Upper lobe of right lung (tissue), 1 donor: ENCODE data around the gene DECR2. TPM values are rescaled to one million over a fixed set of nuclear protein-coding genes. Genes with fewer than 3 reads are reported as not detected.

ENCODE experiments used
- ATAC-seq: fragments of 200-7000 bp; cut with Tn5 transposase; one replicate; pipeline ENCODE4 v1.9.1; 2020; ENCODE audit warnings: mild to moderate bottlenecking, moderate library complexity
- DNase-seq: peaks from one replicate; pipeline ENCODE4 v3.0.0-alpha.2; 2020
- H3K27ac ChIP-seq: fragments of 200-600 bp; one replicate; pipeline ENCODE4 v1.8.0; 2022
- H3K27me3 ChIP-seq: fragments of 200-600 bp; one replicate; pipeline ENCODE4 v1.8.0; 2022; ENCODE audit warnings: mild to moderate bottlenecking
- H3K36me3 ChIP-seq: fragments of 200-600 bp; one replicate; pipeline ENCODE4 v1.8.0; 2022
- H3K4me1 ChIP-seq: fragments of 200-600 bp; one replicate; pipeline ENCODE4 v1.8.0; 2022
- H3K4me3 ChIP-seq: fragments of 200-600 bp; one replicate; pipeline ENCODE4 v1.8.0; 2022; ENCODE audit warnings: mild to moderate bottlenecking
- H3K9me3 ChIP-seq: fragments of 200-600 bp; one replicate; pipeline ENCODE4 v1.8.0; 2022
- intact Hi-C: fragments of 100-400 bp; cut with DNase I; formaldehyde crosslinking; loops from one replicate; pipeline ENCODE4 v1.11.0; 2022
- total RNA-seq: library from RNA; stranded (reverse); fragmentation: NEBNext Ultra II Directional; extraction: Animal tissue kit (Norgen Biotek cat#: 25700); gene quantifications from one replicate; pipeline ENCODE4 v1.2.1, GENCODE V29; 2021
- TF ChIP-seq, protein P1 (sequence below): fragments of 200-600 bp; IDR thresholded peaks from one replicate; pipeline ENCODE4 v1.8.0; 2022; ENCODE audit warnings: antibody characterized with exemption
- donor health status: DM: no; HTN: yes; CAD: no; lungs with severe emphysema.

DECR2 gene
- total RNA-seq, 1 donor from 2014 or later, result 14.2 TPM

DNA sequence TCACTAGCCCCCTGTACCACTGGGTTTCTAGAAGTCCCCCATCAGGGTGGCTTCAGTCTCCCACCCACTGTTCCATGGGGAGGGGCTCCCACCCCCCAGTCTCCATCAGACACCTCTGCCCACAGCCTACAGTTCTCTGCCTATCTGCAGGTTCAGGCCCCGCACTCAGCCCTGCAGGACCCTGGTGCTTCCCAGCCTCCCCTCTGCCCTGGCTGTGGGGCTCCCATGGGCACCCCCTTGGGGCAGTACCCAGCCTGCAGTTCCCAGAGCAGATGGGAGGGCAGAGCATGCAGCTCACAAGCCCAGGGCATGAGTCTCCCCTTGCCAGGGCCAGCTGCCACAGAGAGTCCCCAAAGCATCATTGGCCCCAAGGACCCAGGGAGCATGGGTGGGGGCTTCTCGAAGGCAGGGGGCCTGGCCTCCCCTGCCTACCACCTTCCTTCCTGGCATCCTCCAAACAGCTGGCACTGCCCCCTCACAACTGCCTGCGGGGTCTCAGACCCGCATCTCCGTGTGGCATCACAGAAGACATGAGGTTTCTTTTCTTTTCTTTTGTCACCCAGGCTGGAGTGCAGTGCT is 28.6 kb upstream of the DECR2 start:
- H3K9me3 ChIP-seq, result no peaks in the 10 kb centered on the region
- intact Hi-C loops, result no loop called here
- ATAC-seq (no peak), DNase-seq (no peak)
- H3K27me3 ChIP-seq, result no peaks in the 10 kb centered on the region
- H3K4me3 ChIP-seq, result no peak overlapping the region
- TF ChIP-seq, protein P1, sequence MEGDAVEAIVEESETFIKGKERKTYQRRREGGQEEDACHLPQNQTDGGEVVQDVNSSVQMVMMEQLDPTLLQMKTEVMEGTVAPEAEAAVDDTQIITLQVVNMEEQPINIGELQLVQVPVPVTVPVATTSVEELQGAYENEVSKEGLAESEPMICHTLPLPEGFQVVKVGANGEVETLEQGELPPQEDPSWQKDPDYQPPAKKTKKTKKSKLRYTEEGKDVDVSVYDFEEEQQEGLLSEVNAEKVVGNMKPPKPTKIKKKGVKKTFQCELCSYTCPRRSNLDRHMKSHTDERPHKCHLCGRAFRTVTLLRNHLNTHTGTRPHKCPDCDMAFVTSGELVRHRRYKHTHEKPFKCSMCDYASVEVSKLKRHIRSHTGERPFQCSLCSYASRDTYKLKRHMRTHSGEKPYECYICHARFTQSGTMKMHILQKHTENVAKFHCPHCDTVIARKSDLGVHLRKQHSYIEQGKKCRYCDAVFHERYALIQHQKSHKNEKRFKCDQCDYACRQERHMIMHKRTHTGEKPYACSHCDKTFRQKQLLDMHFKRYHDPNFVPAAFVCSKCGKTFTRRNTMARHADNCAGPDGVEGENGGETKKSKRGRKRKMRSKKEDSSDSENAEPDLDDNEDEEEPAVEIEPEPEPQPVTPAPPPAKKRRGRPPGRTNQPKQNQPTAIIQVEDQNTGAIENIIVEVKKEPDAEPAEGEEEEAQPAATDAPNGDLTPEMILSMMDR, result no peak
- no peak overlapping the region for H3K27ac ChIP-seq
- H3K4me1 ChIP-seq, result peaks cover 16% of the 10 kb centered on the region
- H3K36me3 ChIP-seq, result peaks cover 60% of the 10 kb centered on the region

DNA sequence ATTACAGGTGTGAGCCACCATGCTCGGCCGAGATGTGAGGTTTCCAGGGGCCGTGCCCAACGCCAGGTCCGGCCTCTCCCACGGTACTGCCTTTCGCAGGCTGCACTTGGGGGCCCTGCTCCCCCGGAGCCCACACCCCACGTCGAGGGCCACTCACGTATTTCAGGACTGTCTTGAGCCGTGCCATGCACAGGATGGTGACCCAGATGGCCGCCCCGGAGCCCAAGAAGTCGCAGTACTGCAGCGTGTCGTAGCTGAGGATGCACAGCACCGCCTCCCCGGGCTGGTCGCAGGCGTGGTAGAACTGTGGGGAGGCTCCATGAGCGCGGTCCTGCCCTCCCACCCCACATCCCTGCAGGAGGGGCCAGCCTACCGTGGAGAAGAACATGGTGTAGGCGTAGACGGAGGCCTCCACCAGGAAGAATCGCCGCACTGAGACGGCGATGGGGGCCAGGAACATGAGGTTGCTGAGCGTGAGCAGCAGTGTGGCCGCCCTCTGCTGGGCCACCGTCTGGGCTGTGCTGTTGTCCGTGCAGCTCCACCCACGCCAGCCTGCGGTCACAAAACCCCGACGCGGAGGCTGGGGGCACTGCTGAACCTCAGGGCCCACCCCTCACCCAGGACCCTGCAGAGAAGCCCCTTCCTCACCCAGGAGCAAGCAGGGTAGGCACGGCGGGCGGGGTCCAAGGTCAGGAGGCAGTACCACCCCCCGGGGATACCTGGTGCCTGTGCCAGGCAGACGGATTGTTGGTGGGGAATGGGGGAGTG is 27.7 kb upstream of the DECR2 start:
- no peak overlapping the region for H3K27ac ChIP-seq
- peaks cover 16% of the 10 kb centered on the region for H3K4me1 ChIP-seq
- DNase-seq (no peak), ATAC-seq (no peak)
- TF ChIP-seq, protein P1, result no peak
- no peaks in the 10 kb centered on the region for H3K9me3 ChIP-seq
- H3K27me3 ChIP-seq, result no peaks in the 10 kb centered on the region
- intact Hi-C loops, result no loop called here
- peaks cover 55% of the 10 kb centered on the region for H3K36me3 ChIP-seq
- H3K4me3 ChIP-seq, result no peak overlapping the region

DNA sequence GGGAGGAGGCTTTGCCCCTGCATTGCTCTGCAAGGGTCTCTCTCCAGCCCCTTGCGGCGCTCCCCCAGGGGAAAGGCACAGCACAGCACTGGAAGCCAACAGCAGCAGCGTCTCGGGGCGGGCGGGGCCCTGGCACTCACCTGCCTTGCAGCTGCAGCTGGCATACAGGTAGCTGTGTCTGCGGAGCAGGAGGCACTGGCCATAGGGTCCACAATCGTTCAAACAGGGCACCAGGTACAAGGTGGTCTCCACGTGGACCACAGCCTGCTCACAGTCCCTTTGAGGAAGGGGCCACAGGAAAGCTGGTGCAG is 27.1 kb upstream of the DECR2 start:
- intact Hi-C loops, result no loop called here
- Histone ChIP-seq H3K4me3 (no peak overlapping the region), H3K27me3 (no peaks in the 10 kb centered on the region), H3K9me3 (no peaks in the 10 kb centered on the region), H3K36me3 (peaks cover 55% of the 10 kb centered on the region), H3K27ac (no peak overlapping the region), H3K4me1 (peaks cover 15% of the 10 kb centered on the region)
- TF ChIP-seq, protein P1, result no peak
- ATAC-seq (no peak), DNase-seq (no peak)

DNA sequence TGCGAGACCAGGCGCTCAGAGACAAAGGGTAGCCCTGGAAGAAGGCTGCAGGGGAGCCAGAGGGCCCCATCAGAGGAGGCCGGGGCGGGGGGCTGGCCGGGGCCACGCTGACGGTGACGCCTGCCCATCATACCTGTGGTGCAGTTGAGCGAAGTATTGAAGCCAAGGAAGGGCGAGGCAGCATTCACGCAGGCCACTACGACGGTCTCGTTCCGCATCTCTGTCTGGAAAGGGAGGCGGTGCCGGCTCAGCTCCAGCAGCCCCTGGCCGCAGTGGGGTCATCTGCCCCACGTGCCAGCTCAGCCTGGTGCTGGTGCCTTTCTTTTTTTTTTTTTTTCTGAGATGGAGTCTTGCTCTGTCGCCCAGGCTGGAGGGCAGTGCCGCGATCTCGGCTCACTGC is 26.5 kb upstream of the DECR2 start:
- ATAC-seq (no peak), DNase-seq (no peak)
- H3K36me3 ChIP-seq, result peaks cover 55% of the 10 kb centered on the region
- H3K9me3 ChIP-seq, result no peaks in the 10 kb centered on the region
- no peak overlapping the region for H3K27ac ChIP-seq
- intact Hi-C loops, result no loop called here
- H3K4me3 ChIP-seq, result no peak overlapping the region
- H3K4me1 ChIP-seq, result peaks cover 16% of the 10 kb centered on the region
- H3K27me3 ChIP-seq, result no peaks in the 10 kb centered on the region
- TF ChIP-seq, protein P1, result no peak

DNA sequence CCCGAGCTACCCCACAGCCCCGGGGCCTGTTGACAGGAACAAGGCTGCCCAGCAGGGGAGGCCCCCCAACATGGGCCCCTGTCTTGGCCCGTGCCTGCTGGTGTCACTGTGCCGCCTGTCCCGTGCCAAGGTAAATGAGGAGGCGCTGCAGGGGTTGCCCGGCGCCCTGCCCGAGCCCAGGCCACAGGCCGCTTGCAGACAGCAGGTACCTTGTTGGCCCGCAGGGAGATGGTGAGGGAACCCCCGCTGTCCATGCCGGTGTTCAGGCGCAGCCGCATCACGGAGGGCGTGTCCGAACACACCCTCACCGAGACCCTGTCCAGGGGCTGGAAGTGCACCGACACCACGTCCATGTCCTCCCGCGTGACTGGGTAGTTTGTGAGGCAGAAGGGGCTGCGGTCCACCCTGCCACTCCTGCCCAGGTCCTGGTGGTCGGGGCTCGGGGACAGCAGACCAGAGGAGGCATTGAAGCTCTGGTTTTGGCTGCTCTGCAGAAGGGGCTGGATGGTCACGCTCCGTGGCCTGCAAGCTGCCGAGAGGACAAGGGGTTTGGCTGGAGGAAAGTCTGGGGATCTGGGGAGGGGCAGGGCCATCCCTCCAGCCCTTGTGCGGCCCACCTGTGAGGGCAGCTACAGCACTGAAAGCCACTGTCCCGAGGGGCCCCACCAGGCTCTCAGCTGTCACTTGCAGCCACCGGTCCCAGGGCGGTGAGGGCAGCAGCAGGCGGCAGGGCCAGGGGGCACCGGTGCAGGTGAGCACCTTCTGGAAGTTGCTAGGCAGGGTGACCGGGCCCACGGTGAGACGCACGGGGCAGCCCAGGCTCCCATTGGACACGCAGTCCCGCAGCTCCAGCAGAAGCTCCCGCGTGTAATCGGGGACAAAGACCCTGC is 25.5 kb upstream of the DECR2 start:
- ATAC-seq (no peak), DNase-seq (no peak)
- no peak overlapping the region for H3K27ac ChIP-seq
- intact Hi-C loops, result no loop called here
- H3K4me3 ChIP-seq, result no peak overlapping the region
- peaks cover 55% of the 10 kb centered on the region for H3K36me3 ChIP-seq
- peaks cover 19% of the 10 kb centered on the region for H3K4me1 ChIP-seq
- no peaks in the 10 kb centered on the region for H3K9me3 ChIP-seq
- TF ChIP-seq, protein P1, result no peak
- H3K27me3 ChIP-seq, result no peaks in the 10 kb centered on the region
